NT2/D1 (cell line): ENCODE measurements around the gene GARIN6.

Experiments used
- DNase-seq: peaks from one replicate; pipeline ENCODE4 v3.0.0-alpha.2; 2011; ENCODE audit warnings: low read depth, low spot score
- H3K27me3 ChIP-seq: 2 replicates; pipeline ENCODE4 v1.6.0; 2011; ENCODE audit warnings: mild to moderate bottlenecking; ENCODE audit not compliant: insufficient read length, insufficient read depth
- H3K36me3 ChIP-seq: 2 replicates; pipeline ENCODE4 v1.6.1; 2011; ENCODE audit warnings: mild to moderate bottlenecking, low read length, mixed read lengths; ENCODE audit not compliant: insufficient read depth, insufficient read length
- H3K4me1 ChIP-seq: 2 replicates; pipeline ENCODE4 v1.5.1; 2011; ENCODE audit not compliant: insufficient read depth, insufficient read length
- H3K4me3 ChIP-seq: 2 replicates; pipeline ENCODE4 v1.5.1; 2011; ENCODE audit warnings: low read depth; ENCODE audit not compliant: insufficient read length
- H3K9ac ChIP-seq: 2 replicates; pipeline ENCODE4 v1.6.0; 2011; ENCODE audit warnings: low read depth; ENCODE audit not compliant: insufficient read length
- H3K9me3 ChIP-seq: 2 replicates; pipeline ENCODE4 v1.5.1; 2011; ENCODE audit warnings: mild to moderate bottlenecking, low read length; ENCODE audit not compliant: insufficient read depth
- SUZ12 ChIP-seq: IDR thresholded peaks from 2 replicates; pipeline ENCODE4 v1.6.1; 2011; ENCODE audit not compliant: insufficient read length, insufficient read depth; ENCODE audit errors: extremely low read depth
- YY1 ChIP-seq: IDR thresholded peaks from 2 replicates; pipeline ENCODE4 v1.6.1; 2011; ENCODE audit not compliant: insufficient read length, insufficient read depth
- ZNF274 ChIP-seq: IDR thresholded peaks from 2 replicates; pipeline ENCODE4 v1.6.1; 2011; ENCODE audit warnings: mild to moderate bottlenecking, low read depth, low read length

GARIN6 gene

GRCh38 chr12:99647453-99647852 lies at the start of gene GARIN6:
Gene GARIN6, plus strand, starts transcription at chr12:99647753. Its CDS starts 422 bp downstream, at chr12:99648175.
- TF ChIP-seq YY1 = no peak
- TF ChIP-seq ZNF274 = no peak
- Histone ChIP-seq H3K27me3 (no peaks in the 10 kb centered on the region), H3K4me3 (no peak within 1 kb of the TSS), H3K9ac (no peak within 1 kb of the TSS), H3K9me3 (no peaks in the 10 kb centered on the region), H3K36me3 (no peaks in the 10 kb centered on the region), H3K4me1 (no peaks in the 10 kb centered on the region)
- DNase-seq = no peak

- no peak for DNase-seq
- Histone ChIP-seq H3K9me3 (no peaks in the 10 kb centered on the region), H3K9ac (no peak overlapping the region), H3K36me3 (no peaks in the 10 kb centered on the region), H3K27me3 (no peaks in the 10 kb centered on the region), H3K4me1 (no peaks in the 10 kb centered on the region), H3K4me3 (no peak overlapping the region)
- TF ChIP-seq ZNF274 (no peak), SUZ12 (no peak), YY1 (no peak)
These were observed 48.8 kb upstream of the GARIN6 start for GRCh38 chr12:99598785-99599184.

GRCh38 chr12:99600388-99600787 lies 47.2 kb upstream of the GARIN6 start:
- no peak for DNase-seq
- Histone ChIP-seq H3K4me1 (no peaks in the 10 kb centered on the region), H3K27me3 (no peaks in the 10 kb centered on the region), H3K9me3 (no peaks in the 10 kb centered on the region), H3K9ac (no peak overlapping the region), H3K4me3 (no peak overlapping the region), H3K36me3 (no peaks in the 10 kb centered on the region)
- TF ChIP-seq ZNF274 (no peak), SUZ12 (no peak)

- H3K9me3 ChIP-seq = no peaks in the 10 kb centered on the region
- TF ChIP-seq ZNF274 (no peak), SUZ12 (no peak), YY1 (no peak)
- no peaks in the 10 kb centered on the region for H3K27me3 ChIP-seq
- H3K4me3 ChIP-seq = no peak overlapping the region
- H3K4me1 ChIP-seq = no peaks in the 10 kb centered on the region
- H3K36me3 ChIP-seq = no peaks in the 10 kb centered on the region
- H3K9ac ChIP-seq = no peak overlapping the region
- DNase-seq = peak; percentile 62
These were observed 37.9 kb upstream of the GARIN6 start for GRCh38 chr12:99609455-99610181.

- no peaks in the 10 kb centered on the region for H3K36me3 ChIP-seq
- no peak overlapping the region for H3K9ac ChIP-seq
- no peak overlapping the region for H3K4me3 ChIP-seq
- no peak for DNase-seq
- no peaks in the 10 kb centered on the region for H3K4me1 ChIP-seq
- no peaks in the 10 kb centered on the region for H3K27me3 ChIP-seq
- H3K9me3 ChIP-seq = no peaks in the 10 kb centered on the region
- TF ChIP-seq ZNF274 = no peak
- TF ChIP-seq YY1 = no peak
- no peak for TF ChIP-seq SUZ12
These were observed 36.4 kb upstream of the GARIN6 start for GRCh38 chr12:99611117-99611516.

GRCh38 chr12:99611599-99611998 lies 36.0 kb upstream of the GARIN6 start:
- Histone ChIP-seq H3K27me3 (no peaks in the 10 kb centered on the region), H3K9me3 (no peaks in the 10 kb centered on the region), H3K36me3 (no peaks in the 10 kb centered on the region), H3K9ac (no peak overlapping the region), H3K4me1 (no peaks in the 10 kb centered on the region), H3K4me3 (no peak overlapping the region)
- TF ChIP-seq SUZ12 (no peak), YY1 (no peak), ZNF274 (no peak)
- no peak for DNase-seq

- H3K4me1 ChIP-seq = peaks cover 2% of the 10 kb centered on the region
- H3K27me3 ChIP-seq = no peaks in the 10 kb centered on the region
- H3K4me3 ChIP-seq = no peak overlapping the region
- peak; percentile 35 for DNase-seq
- TF ChIP-seq ZNF274 (no peak), SUZ12 (no peak), YY1 (no peak)
- H3K36me3 ChIP-seq = no peaks in the 10 kb centered on the region
- H3K9me3 ChIP-seq = peaks cover 22% of the 10 kb centered on the region
- H3K9ac ChIP-seq = no peak overlapping the region
These were observed 28.9 kb upstream of the GARIN6 start for GRCh38 chr12:99618657-99619056.
